Glutamatergic neuron (in vitro differentiated cells): ENCODE data around the gene PRKG1. TPM values are rescaled to one million over a fixed set of nuclear protein-coding genes. Genes with fewer than 3 reads are reported as not detected.

Experiments used
- DNase-seq: peaks from one replicate; pipeline ENCODE4 v3.0.0; 2022
- H3K27ac Mint-ChIP-seq: one replicate; pipeline ENCODE4 v1.8.0; 2020; ENCODE audit warnings: mild to moderate bottlenecking, mixed read lengths, inconsistent platforms; ENCODE audit not compliant: unreplicated experiment
- H3K27me3 Mint-ChIP-seq: one replicate; pipeline ENCODE4 v1.8.0; 2020; ENCODE audit warnings: mild to moderate bottlenecking, moderate library complexity, mixed read lengths, inconsistent platforms; ENCODE audit not compliant: unreplicated experiment
- H3K36me3 Mint-ChIP-seq: one replicate; pipeline ENCODE4 v1.8.0; 2020; ENCODE audit warnings: mild to moderate bottlenecking, mixed read lengths, inconsistent platforms; ENCODE audit not compliant: unreplicated experiment
- H3K4me1 Mint-ChIP-seq: one replicate; pipeline ENCODE4 v1.8.0; 2020; ENCODE audit warnings: mild to moderate bottlenecking, low read depth, mixed read lengths, inconsistent platforms; ENCODE audit not compliant: unreplicated experiment
- H3K4me3 Mint-ChIP-seq: one replicate; pipeline ENCODE4 v1.8.0; 2020; ENCODE audit warnings: mild to moderate bottlenecking, mixed read lengths, inconsistent platforms; ENCODE audit not compliant: unreplicated experiment
- H3K9me3 Mint-ChIP-seq: one replicate; pipeline ENCODE4 v1.8.0; 2020; ENCODE audit warnings: mild to moderate bottlenecking, moderate library complexity, mixed read lengths, inconsistent platforms; ENCODE audit not compliant: unreplicated experiment
- CTCF ChIP-seq: fragments of 200-600 bp; sonication (generic); IDR thresholded peaks from one replicate; pipeline ENCODE4 v1.5.0; 2021; ENCODE audit not compliant: partially characterized antibody, unreplicated experiment
- total RNA-seq: library from RNA; stranded (reverse); fragmentation: NEBNext Ultra II Directional; extraction: Animal tissue kit (Norgen Biotek cat#: 25700); gene quantifications from one replicate; pipeline ENCODE4 v1.2.1, GENCODE V29; 2021; ENCODE audit not compliant: unreplicated experiment

PRKG1 gene
- total RNA-seq, 1 donor from 2014 or later, result 52.7 TPM

DNA sequence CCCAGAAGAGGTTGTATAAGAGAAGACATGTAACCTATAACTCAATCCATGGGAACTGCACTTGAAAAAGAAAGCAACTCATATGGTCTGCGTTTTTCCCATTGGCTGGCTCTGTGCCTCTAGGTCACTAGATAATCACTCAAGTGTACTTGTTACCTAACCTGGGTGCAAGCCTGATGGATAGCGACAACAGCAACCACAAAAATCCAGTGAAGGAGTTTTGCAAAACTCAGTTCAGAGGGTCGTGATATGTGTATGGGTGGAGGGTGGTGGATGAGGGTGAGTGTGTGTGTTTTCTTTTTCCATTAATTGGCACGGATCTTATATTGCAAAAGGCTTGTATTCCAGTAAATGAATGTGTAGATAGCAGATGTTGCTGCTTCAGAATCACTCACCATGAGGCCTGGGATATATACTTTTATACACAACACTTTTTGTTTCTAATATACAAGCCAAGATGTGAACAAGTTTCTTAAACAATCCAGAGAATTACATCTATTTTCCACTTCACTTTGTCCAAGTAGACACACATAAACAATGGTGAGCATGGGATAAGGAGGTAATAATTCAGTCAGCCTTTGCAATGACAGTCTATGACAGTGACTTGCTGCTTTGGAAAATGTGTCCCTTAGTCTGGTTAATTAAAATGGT lies 952.9 kb downstream of the PRKG1 start:
- H3K27ac Mint-ChIP-seq, result no peak overlapping the region
- no peak for TF ChIP-seq CTCF
- H3K9me3 Mint-ChIP-seq, result peaks cover 2% of the 10 kb centered on the region

DNA sequence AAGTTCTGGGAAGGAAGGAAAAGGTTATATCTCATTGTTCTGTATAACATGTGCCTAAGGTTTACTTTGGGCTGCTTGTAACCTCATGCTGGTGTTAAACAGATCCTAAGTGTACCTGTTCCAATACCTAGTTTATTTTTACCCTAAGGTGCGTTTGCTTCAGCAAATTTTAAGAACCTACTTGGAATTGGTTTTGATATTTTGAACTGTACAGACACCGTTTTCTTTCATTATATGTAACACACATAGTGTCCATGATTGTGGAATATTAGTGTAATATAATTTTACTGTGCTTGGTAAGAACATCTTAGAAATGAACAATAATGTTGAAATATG lies 954.2 kb downstream of the PRKG1 start:
- Mint-ChIP-seq H3K27me3 (no peaks in the 10 kb centered on the region), H3K4me3 (no peak overlapping the region), H3K36me3 (no peaks in the 10 kb centered on the region), H3K9me3 (peaks cover 2% of the 10 kb centered on the region), H3K27ac (no peak overlapping the region), H3K4me1 (peaks cover 3% of the 10 kb centered on the region)
- no peak for DNase-seq
- no peak for TF ChIP-seq CTCF

More for the DNA sequence above, 952.9 kb downstream of the PRKG1 start:
- H3K4me3 Mint-ChIP-seq, result no peak overlapping the region
- no peaks in the 10 kb centered on the region for H3K27me3 Mint-ChIP-seq
- DNase-seq, result no peak
- no peaks in the 10 kb centered on the region for H3K36me3 Mint-ChIP-seq
- peaks cover 3% of the 10 kb centered on the region for H3K4me1 Mint-ChIP-seq

DNA sequence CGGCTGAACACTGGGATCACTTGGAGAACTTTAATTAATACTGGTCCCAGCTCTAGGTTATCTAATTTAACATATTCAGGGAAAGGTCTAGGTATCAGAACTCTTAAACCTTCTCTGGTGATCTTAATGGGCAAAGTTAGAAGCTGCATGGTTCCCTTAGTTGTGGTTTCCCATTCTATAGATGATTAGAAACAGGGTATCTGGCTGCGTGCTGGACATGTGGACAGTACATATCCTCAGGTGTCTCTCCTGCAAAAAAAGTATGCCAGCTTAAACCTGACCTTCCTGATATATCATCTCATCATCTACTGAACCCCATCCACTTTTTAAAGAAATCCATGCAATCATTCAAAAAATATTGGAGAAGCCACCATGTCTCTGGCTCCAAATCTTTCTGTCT lies 955.3 kb downstream of the PRKG1 start:
- Mint-ChIP-seq H3K27me3 (no peaks in the 10 kb centered on the region), H3K27ac (no peak overlapping the region)
- no peak for TF ChIP-seq CTCF

DNA sequence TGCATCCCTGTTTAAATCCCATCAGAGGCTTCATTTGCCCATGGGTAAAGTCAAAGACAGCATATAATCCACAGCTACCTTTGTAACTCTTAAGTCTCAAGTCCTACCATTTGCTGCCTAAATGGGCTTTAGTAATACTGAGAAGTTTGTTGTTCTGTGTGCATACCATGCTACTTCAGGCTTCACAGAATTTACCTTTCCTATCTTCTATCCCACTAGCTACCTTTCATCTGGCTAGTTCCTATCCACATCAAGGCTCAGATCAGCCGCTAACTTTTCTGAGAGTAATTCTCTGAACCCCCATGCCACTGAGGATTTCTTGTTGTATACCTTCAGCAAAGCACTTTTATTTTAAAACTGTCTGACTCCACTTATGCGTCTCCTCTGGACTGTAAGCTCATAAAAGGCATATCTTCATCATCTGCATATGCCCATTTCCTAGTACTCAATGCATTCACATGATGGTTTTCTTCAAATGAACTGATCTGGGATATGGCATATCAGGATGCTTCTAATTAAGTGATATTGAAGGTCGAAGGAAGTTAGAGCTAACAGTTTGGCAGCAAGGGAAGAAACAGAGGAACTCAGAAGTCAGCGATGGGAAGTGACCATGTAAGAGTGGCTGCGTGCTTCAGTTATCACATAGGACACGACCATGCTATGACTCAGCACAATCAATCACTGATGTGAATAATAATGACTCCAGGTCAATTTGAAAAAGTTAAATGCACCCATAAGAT lies 955.9 kb downstream of the PRKG1 start:
- no peak for DNase-seq
- no peaks in the 10 kb centered on the region for H3K27me3 Mint-ChIP-seq
- peaks cover 9% of the 10 kb centered on the region for H3K4me1 Mint-ChIP-seq
- no peak for TF ChIP-seq CTCF
- H3K4me3 Mint-ChIP-seq, result no peak overlapping the region
- H3K9me3 Mint-ChIP-seq, result no peaks in the 10 kb centered on the region
- no peaks in the 10 kb centered on the region for H3K36me3 Mint-ChIP-seq
- no peak overlapping the region for H3K27ac Mint-ChIP-seq

More for the DNA sequence above, 955.3 kb downstream of the PRKG1 start:
- DNase-seq, result no peak
- H3K9me3 Mint-ChIP-seq, result no peaks in the 10 kb centered on the region
- H3K4me3 Mint-ChIP-seq, result no peak overlapping the region
- no peaks in the 10 kb centered on the region for H3K36me3 Mint-ChIP-seq
- peaks cover 4% of the 10 kb centered on the region for H3K4me1 Mint-ChIP-seq

DNA sequence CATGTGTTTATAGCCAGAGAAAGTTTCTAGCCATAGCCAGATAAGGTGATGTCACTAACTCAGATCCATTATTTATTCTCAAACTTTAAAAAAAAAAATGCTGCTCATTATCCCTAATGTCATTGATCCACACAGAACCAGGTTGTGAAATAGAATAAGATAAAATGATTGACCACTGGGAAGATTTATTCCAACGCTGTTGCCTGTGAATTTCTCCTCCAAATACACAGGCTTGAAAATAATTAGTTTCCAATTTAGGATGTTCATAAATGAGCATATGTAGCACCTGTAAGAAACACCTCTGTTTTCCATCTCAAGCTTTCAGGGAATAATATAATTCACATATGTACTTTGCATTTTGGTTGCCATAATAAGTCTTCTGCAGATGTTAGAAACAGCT lies 956.7 kb downstream of the PRKG1 start:
- Mint-ChIP-seq H3K9me3 (peaks cover 1% of the 10 kb centered on the region), H3K27ac (no peak overlapping the region), H3K27me3 (peaks cover 2% of the 10 kb centered on the region), H3K4me1 (peaks cover 14% of the 10 kb centered on the region), H3K4me3 (no peak overlapping the region), H3K36me3 (peaks cover 4% of the 10 kb centered on the region)
- DNase-seq, result no peak
- no peak for TF ChIP-seq CTCF
